ENCODE data around the gene ZNF415.
"Not testable (repeated sequence)": the region's sequence is repeated elsewhere in the genome, so short reads cannot be mapped to it uniquely, and the experiment has no call there.

ZNF415 gene

GRCh38 chr19:53136432-53136831 lies 3.7 kb upstream of the ZNF415 start:
- Histone ChIP-seq H3K27me3 (ENCODE audit: control insufficient read depth, insufficient read depth, low read length) (peaks cover 12% of the 10 kb centered on the region), H3K4me1 (ENCODE audit: control insufficient read depth, low read depth, low read length) (peaks cover 3% of the 10 kb centered on the region), H3K36me3 (ENCODE audit: control insufficient read depth, low read depth, low read length) (peaks cover 8% of the 10 kb centered on the region), H3K9me3 (ENCODE audit: control insufficient read depth, low read depth, low read length) (peaks cover 34% of the 10 kb centered on the region), H3K4me3 (ENCODE audit: low read length) (no peak overlapping the region), H3K27ac (ENCODE audit: low read length) (no peak overlapping the region), H3K9ac (ENCODE audit: low read length) (no peak overlapping the region)

- H3K27me3 ChIP-seq (ENCODE audit: control insufficient read depth, insufficient read depth, low read length): peaks cover 16% of the 10 kb centered on the region
- H3K9ac ChIP-seq (ENCODE audit: low read length): no peak overlapping the region
- peak overlapping the region; percentile 90 for H3K4me3 ChIP-seq (ENCODE audit: low read length)
- no peak overlapping the region for H3K27ac ChIP-seq (ENCODE audit: low read length)
- H3K36me3 ChIP-seq (ENCODE audit: control insufficient read depth, low read depth, low read length): no peaks in the 10 kb centered on the region
- peaks cover 3% of the 10 kb centered on the region for H3K4me1 ChIP-seq (ENCODE audit: control insufficient read depth, low read depth, low read length)
- H3K9me3 ChIP-seq (ENCODE audit: control insufficient read depth, low read depth, low read length): no peaks in the 10 kb centered on the region
Measured at GRCh38 chr19:53131727-53132126, 983 bp downstream of the ZNF415 start.

GRCh38 chr19:53131085-53131590 lies 1.6 kb downstream of the ZNF415 start:
- no peak overlapping the region for H3K9ac ChIP-seq (ENCODE audit: low read length)
- H3K4me1 ChIP-seq (ENCODE audit: control insufficient read depth, low read depth, low read length): peaks cover 3% of the 10 kb centered on the region
- H3K27me3 ChIP-seq (ENCODE audit: control insufficient read depth, insufficient read depth, low read length): peaks cover 16% of the 10 kb centered on the region
- no peaks in the 10 kb centered on the region for H3K36me3 ChIP-seq (ENCODE audit: control insufficient read depth, low read depth, low read length)
- no peak overlapping the region for H3K27ac ChIP-seq (ENCODE audit: low read length)
- no peaks in the 10 kb centered on the region for H3K9me3 ChIP-seq (ENCODE audit: control insufficient read depth, low read depth, low read length)
- no peak overlapping the region for H3K4me3 ChIP-seq (ENCODE audit: low read length)

- H3K27ac ChIP-seq (ENCODE audit: low read length): no peak overlapping the region
- no peaks in the 10 kb centered on the region for H3K36me3 ChIP-seq (ENCODE audit: control insufficient read depth, low read depth, low read length)
- peaks cover 3% of the 10 kb centered on the region for H3K4me1 ChIP-seq (ENCODE audit: control insufficient read depth, low read depth, low read length)
- no peaks in the 10 kb centered on the region for H3K9me3 ChIP-seq (ENCODE audit: control insufficient read depth, low read depth, low read length)
- peaks cover 16% of the 10 kb centered on the region for H3K27me3 ChIP-seq (ENCODE audit: control insufficient read depth, insufficient read depth, low read length)
- H3K9ac ChIP-seq (ENCODE audit: low read length): no peak overlapping the region
- H3K4me3 ChIP-seq (ENCODE audit: low read length): no peak overlapping the region
Measured at GRCh38 chr19:53130506-53130905, 2.2 kb downstream of the ZNF415 start.

- H3K27me3 ChIP-seq (ENCODE audit: control insufficient read depth, insufficient read depth, low read length); H3K36me3 ChIP-seq (ENCODE audit: control insufficient read depth, low read depth, low read length); H3K9ac ChIP-seq (ENCODE audit: low read length); H3K4me3 ChIP-seq (ENCODE audit: low read length); H3K9me3 ChIP-seq (ENCODE audit: control insufficient read depth, low read depth, low read length); H3K4me1 ChIP-seq (ENCODE audit: control insufficient read depth, low read depth, low read length); H3K27ac ChIP-seq (ENCODE audit: low read length): not testable (repeated sequence)
Measured at GRCh38 chr19:53126733-53127526, 5.8 kb downstream of the ZNF415 start.

- Histone ChIP-seq H3K4me1 (ENCODE audit: control insufficient read depth, low read depth, low read length) (no peaks in the 10 kb centered on the region), H3K9ac (ENCODE audit: low read length) (no peak overlapping the region), H3K36me3 (ENCODE audit: control insufficient read depth, low read depth, low read length) (no peaks in the 10 kb centered on the region), H3K4me3 (ENCODE audit: low read length) (no peak overlapping the region), H3K27me3 (ENCODE audit: control insufficient read depth, insufficient read depth, low read length) (no peaks in the 10 kb centered on the region), H3K27ac (ENCODE audit: low read length) (no peak overlapping the region), H3K9me3 (ENCODE audit: control insufficient read depth, low read depth, low read length) (no peaks in the 10 kb centered on the region)
Measured at GRCh38 chr19:53123400-53123799, 9.3 kb downstream of the ZNF415 start.

- Histone ChIP-seq H3K4me1 (ENCODE audit: control insufficient read depth, low read depth, low read length) (no peaks in the 10 kb centered on the region), H3K9ac (ENCODE audit: low read length) (no peak overlapping the region), H3K9me3 (ENCODE audit: control insufficient read depth, low read depth, low read length) (peaks cover 2% of the 10 kb centered on the region), H3K36me3 (ENCODE audit: control insufficient read depth, low read depth, low read length) (peaks cover 20% of the 10 kb centered on the region), H3K4me3 (ENCODE audit: low read length) (no peak overlapping the region), H3K27me3 (ENCODE audit: control insufficient read depth, insufficient read depth, low read length) (no peaks in the 10 kb centered on the region), H3K27ac (ENCODE audit: low read length) (no peak overlapping the region)
Measured at GRCh38 chr19:53112286-53112685, 20.4 kb downstream of the ZNF415 start.

- Histone ChIP-seq H3K9ac (ENCODE audit: low read length) (no peak overlapping the region), H3K36me3 (ENCODE audit: control insufficient read depth, low read depth, low read length) (peaks cover 20% of the 10 kb centered on the region), H3K4me3 (ENCODE audit: low read length) (no peak overlapping the region), H3K9me3 (ENCODE audit: control insufficient read depth, low read depth, low read length) (no peaks in the 10 kb centered on the region), H3K27ac (ENCODE audit: low read length) (no peak overlapping the region), H3K27me3 (ENCODE audit: control insufficient read depth, insufficient read depth, low read length) (peaks cover under 1% of the 10 kb centered on the region), H3K4me1 (ENCODE audit: control insufficient read depth, low read depth, low read length) (no peaks in the 10 kb centered on the region)
Measured at GRCh38 chr19:53109527-53109926, 23.2 kb downstream of the ZNF415 start.

GRCh38 chr19:53103234-53104203 lies 29.2 kb downstream of the ZNF415 start, which contains the start of gene ZNF160:
ZNF160 (minus strand) TSS chr19:53103422; CDS start chr19:53086276, 17,146 bp downstream.
- no peaks in the 10 kb centered on the region for H3K4me1 ChIP-seq (ENCODE audit: control insufficient read depth, low read depth, low read length)
- no peaks in the 10 kb centered on the region for H3K9me3 ChIP-seq (ENCODE audit: control insufficient read depth, low read depth, low read length)

GRCh38 chr19:53102756-53103233 lies 29.9 kb downstream of the ZNF415 start:
- no peaks in the 10 kb centered on the region for H3K9me3 ChIP-seq (ENCODE audit: control insufficient read depth, low read depth, low read length)
- peaks cover 3% of the 10 kb centered on the region for H3K27me3 ChIP-seq (ENCODE audit: control insufficient read depth, insufficient read depth, low read length)
- no peaks in the 10 kb centered on the region for H3K4me1 ChIP-seq (ENCODE audit: control insufficient read depth, low read depth, low read length)
- H3K9ac ChIP-seq (ENCODE audit: low read length): peak overlapping the region; percentile 88
- H3K36me3 ChIP-seq (ENCODE audit: control insufficient read depth, low read depth, low read length): no peaks in the 10 kb centered on the region
- peak overlapping the region; percentile 87 for H3K4me3 ChIP-seq (ENCODE audit: low read length)
- H3K27ac ChIP-seq (ENCODE audit: low read length): no peak overlapping the region

More at GRCh38 chr19:53103234-53104203, 29.2 kb downstream of the ZNF415 start, which contains the start of gene ZNF160:
- Histone ChIP-seq H3K9ac (ENCODE audit: low read length) (peak within 1 kb of the TSS; percentile 88), H3K36me3 (ENCODE audit: control insufficient read depth, low read depth, low read length) (peaks cover 3% of the 10 kb centered on the region), H3K4me3 (ENCODE audit: low read length) (peak within 1 kb of the TSS; percentile 87), H3K27ac (ENCODE audit: low read length) (no peak within 1 kb of the TSS), H3K27me3 (ENCODE audit: control insufficient read depth, insufficient read depth, low read length) (peaks cover 3% of the 10 kb centered on the region)

- Histone ChIP-seq H3K36me3 (ENCODE audit: control insufficient read depth, low read depth, low read length) (no peaks in the 10 kb centered on the region), H3K9ac (ENCODE audit: low read length) (peak overlapping the region; percentile 88), H3K9me3 (ENCODE audit: control insufficient read depth, low read depth, low read length) (no peaks in the 10 kb centered on the region), H3K27me3 (ENCODE audit: control insufficient read depth, insufficient read depth, low read length) (peaks cover 3% of the 10 kb centered on the region), H3K27ac (ENCODE audit: low read length) (no peak overlapping the region), H3K4me3 (ENCODE audit: low read length) (peak overlapping the region; percentile 87), H3K4me1 (ENCODE audit: control insufficient read depth, low read depth, low read length) (no peaks in the 10 kb centered on the region)
Measured at GRCh38 chr19:53102206-53102755, 30.4 kb downstream of the ZNF415 start.
